GM18868 (cell line): Measurements from ENCODE around the gene RGS7BP.

Source experiments
- ATAC-seq: cut with Tn5 transposase; IDR thresholded peaks from one replicate; pipeline ENCODE4 v1.9.1; 2021; ENCODE audit warnings: mild to moderate bottlenecking, moderate library complexity; ENCODE audit not compliant: unreplicated experiment

RGS7BP gene

DNA sequence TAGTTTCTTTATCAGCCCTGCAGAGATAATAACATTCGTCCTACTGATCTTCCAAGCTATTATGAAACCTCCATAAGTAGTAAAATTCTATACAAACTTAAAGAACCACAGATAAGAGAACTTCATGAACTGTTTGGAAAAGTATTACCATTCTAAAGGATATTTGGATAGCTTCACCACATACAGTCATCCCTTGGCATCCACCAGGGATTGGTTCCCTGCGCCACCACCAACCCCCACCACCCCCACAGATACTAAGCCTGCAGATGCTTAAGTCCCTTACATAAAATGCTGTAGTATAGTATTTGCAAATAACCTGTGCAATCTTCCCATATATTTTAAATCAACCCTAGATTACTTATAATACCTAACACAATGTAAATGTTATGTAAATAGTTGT, 123.1 kb downstream of the RGS7BP start:
- ATAC-seq = no peak

DNA sequence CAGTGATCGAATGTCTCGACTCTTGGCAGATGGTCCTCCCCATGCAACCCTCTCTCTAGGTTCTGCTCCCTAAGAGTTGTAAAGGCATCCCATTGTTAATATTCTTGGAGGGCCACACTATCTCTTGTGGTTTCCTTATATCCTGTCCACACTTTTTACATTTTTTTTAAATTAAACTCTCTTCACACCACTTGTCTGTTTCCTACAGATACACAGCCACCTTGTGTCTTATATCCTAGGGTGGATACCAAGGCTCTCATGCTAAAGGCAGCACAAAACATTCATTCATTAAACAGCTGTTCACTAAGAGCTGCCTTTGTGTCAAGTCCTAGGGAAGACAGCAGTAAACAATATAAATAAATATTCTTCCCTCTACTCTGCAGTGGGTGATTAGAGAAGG, 124.0 kb downstream of the RGS7BP start:
- no peak for ATAC-seq

DNA sequence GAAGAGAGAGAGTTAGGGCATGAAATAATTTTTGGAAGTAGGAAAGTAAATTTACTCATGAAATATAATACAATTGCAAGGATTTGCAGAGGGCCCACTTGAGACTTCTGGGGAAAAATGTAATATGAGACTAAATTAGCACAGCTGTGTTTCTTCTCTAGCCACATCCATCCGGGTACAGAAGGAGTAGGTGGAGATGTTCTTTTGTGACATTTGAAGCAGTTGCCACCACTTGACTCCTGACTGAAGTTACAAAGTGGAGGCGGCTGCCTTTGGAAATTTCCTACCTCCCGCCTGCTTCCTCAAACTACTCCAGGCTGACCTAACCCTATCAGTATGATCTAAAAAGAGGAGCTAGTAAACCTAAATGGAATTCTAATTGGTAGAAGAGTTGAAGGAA, 126.4 kb downstream of the RGS7BP start:
- no peak for ATAC-seq

DNA sequence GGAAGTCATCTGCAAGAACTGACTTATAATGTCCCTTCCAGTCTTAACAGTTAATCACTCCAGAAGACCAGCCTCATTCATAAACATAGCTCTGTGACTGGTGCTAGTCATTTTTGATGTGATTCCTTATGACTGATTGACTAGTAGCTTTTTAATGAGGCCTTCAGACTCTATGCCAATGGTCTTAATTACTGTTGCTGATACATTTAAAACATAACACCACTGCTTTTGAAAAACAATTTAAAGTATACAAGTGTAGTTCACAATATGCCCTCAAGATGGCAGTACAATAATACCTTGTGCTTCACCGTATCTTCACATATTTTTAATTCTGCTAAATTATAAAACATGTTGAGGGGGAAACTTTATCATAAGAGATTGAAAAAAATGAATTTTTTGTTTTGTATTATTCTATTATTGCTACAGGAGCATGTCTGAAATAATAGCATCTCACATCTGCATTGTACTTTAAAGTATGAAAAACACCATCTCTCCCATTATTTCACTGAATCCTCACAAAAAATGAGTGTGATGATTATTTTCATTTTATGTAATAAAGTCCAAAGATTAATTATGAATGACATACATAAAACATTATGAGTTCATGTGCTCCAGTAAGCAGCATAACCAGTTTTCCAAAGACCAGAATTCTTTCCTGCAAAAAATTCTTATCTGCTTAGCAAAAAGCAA, 129.3 kb downstream of the RGS7BP start:
- ATAC-seq = peak; percentile 38

DNA sequence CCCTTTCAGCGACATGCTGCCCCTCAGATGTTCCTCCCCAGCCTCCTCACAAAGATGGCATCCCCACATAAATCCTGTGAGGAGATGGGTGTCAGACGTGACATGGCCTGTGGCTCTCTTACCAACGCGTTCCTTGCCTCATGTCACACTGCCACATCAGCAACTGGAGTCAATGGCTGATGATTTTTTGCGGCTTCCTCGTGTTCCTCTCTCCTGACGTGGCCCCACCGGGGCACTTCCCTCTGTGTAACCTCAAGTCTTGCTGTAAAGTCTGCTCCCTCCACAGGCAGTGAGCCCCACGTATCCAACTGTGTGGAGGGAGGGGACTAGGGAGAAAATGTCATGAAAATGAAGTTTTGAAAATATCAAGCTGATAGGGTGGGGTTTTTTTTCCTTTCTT, 131.3 kb downstream of the RGS7BP start:
- ATAC-seq = no peak

DNA sequence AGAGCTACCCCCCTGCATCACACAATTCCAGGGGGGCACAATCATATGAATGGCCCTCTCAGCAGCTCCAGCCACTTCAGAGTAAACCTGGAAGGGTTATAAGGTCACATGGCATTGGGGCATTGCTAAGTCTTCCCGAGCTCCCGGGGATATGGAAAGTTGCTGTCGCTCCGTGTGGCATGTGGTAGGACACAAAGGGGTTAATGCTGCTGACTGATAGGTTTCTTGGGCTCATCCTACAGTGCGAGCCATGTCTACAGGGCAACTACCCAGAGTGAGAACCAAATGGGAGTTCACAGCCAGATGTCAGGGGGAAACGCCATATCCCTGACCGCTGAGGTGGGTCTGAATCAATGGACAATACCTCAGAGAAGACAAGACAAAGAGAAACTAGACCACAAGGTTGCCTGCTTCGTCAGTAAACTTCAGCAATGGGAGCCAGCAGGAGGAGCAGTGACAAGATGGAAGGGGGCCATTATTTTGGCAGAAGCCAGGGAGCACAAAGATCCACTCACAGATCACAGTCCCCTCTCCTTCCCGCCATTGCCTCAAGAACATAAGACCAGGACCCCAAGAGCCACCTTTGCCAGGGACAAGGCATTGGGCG, 132.1 kb downstream of the RGS7BP start:
- no peak for ATAC-seq

DNA sequence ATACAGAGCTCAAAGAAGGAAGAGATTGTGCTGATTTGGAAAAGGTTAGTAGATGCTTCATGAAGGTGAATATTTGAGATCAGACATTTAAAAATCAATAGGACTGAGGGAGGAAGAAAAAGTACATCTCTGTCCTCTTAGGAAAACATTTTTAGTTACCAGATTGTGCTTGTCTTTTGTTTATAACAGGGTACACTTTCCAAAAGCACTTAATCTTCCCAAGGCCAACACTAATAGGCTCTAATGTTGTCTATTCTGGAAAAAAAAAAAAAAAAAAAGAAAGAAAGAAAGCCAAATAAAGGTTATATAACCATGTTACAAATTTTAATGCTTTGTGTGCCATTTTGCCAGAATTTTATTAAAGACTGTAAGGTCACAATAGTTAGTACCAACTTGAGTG, 139.0 kb downstream of the RGS7BP start:
- ATAC-seq = no peak

DNA sequence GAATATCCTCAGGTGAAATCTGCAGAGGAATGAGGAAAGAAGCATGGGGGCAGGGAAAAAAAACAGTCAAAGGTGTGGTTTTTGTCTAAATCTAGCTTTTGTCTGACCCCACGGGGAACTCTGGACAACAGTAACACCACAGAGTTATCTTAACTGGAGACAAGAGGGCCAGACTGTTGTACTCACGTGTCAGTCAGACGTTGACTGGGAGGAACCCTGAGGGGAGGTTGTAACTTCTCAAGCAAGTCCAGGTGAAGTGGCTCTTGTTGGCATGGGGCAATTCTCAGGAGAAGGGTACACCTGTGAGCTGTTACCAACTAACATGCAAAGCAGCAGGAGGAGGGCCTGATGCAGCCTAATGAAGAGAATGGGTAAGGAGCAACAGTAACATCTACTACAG, 140.4 kb downstream of the RGS7BP start:
- no peak for ATAC-seq

DNA sequence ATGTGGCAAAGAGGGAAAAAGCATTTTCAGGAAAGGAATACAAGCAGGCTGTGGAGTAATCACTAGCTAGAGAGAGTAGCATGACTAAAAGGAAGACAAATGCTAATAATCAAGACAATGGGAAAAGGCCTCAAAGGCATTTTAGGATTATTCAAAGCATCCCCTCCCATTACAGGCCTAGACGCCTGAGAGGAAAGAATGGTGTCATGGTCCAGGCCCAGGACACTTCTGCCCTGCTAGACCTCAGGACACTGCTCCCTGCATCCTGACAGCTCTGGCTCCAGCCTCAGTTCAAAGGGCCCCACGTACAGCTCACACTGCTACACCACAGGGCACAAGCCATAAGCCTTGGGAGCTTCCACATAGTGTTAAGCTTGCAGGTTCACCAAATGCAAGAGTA, 143.7 kb downstream of the RGS7BP start:
- ATAC-seq = no peak

DNA sequence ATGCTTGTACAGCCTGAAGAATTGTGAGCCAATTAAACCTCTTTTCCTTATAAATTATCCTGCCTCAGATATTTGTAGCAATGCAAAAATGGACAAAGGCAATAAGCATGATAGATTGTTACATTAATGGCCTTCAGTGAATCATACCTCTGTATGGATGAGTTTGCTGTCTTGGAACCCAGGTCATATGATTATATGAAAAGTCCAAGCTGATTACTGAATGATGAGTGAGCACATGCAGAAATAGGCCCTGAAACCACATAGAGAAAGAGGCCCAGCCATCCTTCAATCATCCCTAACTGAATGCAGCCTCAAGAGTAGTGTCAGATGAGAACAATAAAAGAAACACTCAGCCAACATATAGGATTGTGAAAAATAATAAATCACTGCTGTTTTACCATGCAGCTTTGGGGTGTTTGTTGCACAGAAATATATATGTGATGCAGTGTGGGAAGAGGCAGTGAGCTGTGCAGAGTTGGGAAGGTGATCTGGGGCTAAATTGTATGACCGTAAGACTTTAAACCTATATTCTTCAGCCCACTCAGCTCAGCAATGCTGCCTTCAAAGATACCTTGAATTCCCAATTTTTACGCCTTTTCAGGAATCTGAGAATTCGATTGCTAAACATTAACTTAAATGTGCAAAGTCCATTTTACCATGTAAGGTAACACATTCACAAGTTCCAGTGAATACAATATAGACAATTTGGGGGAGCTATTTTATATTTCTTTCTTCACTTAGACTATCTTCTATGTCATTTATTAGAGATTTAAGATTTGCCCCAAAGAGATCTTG, 148.1 kb downstream of the RGS7BP start:
- ATAC-seq = no peak

DNA sequence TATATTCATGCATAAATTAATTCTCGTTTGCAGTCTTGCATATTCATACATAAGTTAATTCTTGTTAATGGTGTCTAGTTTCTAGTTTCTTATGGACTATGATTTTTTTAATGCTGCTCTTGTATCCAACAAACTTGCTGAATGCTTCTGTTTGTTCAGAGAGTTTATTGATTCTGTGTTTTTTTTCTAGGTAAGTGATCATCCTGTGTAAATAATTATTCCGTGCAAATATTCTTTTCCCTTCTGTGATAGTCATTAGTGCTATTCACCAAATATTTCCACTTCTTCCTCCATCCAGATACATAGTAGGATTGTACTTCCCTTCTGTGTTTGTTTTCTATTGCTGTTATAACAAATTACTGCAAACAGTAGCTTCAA, 148.7 kb downstream of the RGS7BP start:
- no peak for ATAC-seq

DNA sequence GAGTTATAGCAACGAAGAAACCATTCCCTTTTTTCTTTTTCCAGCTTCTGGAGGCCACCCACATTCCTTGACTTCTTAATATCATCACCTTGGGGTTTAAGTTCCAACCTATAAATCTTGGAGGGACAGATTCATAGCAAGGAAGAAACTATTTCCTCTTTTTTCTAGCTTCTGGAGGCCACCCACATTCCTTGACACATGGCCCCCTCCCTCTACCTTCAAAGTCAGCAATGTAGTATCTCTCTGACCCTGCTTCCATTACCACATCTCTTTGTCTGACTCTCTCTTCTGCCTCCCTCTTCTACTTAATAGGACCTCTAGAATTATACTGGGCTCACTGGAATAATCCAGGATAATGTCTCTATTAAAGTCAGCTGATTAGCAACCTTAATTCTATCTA, 149.8 kb downstream of the RGS7BP start:
- ATAC-seq = no peak

DNA sequence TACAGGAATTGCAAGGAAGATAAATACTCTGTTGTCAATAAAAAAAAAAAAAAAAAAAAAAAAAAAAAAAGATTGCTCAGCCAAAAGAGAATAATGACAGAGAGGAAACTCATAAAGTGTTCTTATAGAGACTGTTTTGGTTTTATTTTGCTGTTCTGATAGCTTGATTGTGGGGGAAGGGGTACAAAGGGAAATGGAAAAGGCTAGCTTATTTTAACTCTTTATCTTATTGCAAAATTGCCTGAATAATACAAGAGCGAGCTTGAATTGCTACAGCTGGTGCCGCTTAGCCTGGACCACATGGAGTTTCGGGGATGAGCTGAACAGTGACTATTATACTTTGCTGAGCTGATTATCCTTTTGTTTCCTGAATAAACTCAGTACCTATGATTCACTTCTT, 153.5 kb downstream of the RGS7BP start:
- no peak for ATAC-seq
